Heart left ventricle (tissue), 16 donors: ENCODE data around the gene ASTN2. TPM values are rescaled to one million over a fixed set of nuclear protein-coding genes. Genes with fewer than 3 reads are reported as not detected.
"Not testable (repeated sequence)": the region's sequence is repeated elsewhere in the genome, so short reads cannot be mapped to it uniquely, and the experiment has no call there.

ENCODE experiments used
- ATAC-seq, 4 donors: fragments of 200-7000 bp; cut with Tn5 transposase; one replicate each; pipeline ENCODE4 v1.9.1; 2020 to 2022; ENCODE audit warnings: moderate library complexity in 4 of 4, mild to moderate bottlenecking in 3 of 4, moderate number of reproducible peaks in 1 of 4
- DNase-seq, 5 donors: peaks; one replicate each; pipeline ENCODE4 v3.0.0-alpha.2; 2020
- H3K27ac ChIP-seq, 12 donors: fragments of 200-600 bp; sonication (generic) in 4 of 12; one replicate each; pipeline versions ENCODE4 v1.5.0 to v1.8.0; 2016 to 2022; ENCODE audit warnings: mild to moderate bottlenecking in 2 of 12
- H3K27me3 ChIP-seq, 9 donors: fragments of 200-600 bp; sonication (generic) in 2 of 9; one replicate each; pipeline versions ENCODE4 v1.5.1 to v1.8.0; 2016 to 2022; ENCODE audit warnings: mild to moderate bottlenecking in 3 of 9
- H3K36me3 ChIP-seq, 9 donors: fragments of 200-600 bp; sonication (generic) in 2 of 9; one replicate each; pipeline versions ENCODE4 v1.5.0 to v1.8.0; 2018 to 2022; ENCODE audit warnings: mild to moderate bottlenecking in 2 of 9
- H3K4me1 ChIP-seq, 12 donors: fragments of 200-600 bp; sonication (generic) in 4 of 12; one replicate each; pipeline versions ENCODE4 v1.5.0 to v1.8.0; 2016 to 2022; ENCODE audit warnings: mild to moderate bottlenecking in 3 of 12
- H3K4me3 ChIP-seq, 12 donors: fragments of 200-600 bp; sonication (generic) in 4 of 12; one replicate each; pipeline versions ENCODE4 v1.5.0 to v1.8.0; 2017 to 2022; ENCODE audit warnings: mild to moderate bottlenecking in 9 of 12, moderate library complexity in 4 of 12
- H3K9me3 ChIP-seq, 12 donors: fragments of 200-600 bp; sonication (generic) in 4 of 12; one replicate each; pipeline versions ENCODE4 v1.5.0 to v1.8.0; 2016 to 2022; ENCODE audit warnings: mild to moderate bottlenecking in 1 of 12
- CTCF ChIP-seq, 12 donors: fragments of 200-600 bp; sonication (generic) in 4 of 12; IDR thresholded peaks; one replicate each; pipeline versions ENCODE4 v1.5.0 to v1.8.0; 2018 to 2022; ENCODE audit warnings: antibody characterized with exemption in 12 of 12, mild to moderate bottlenecking in 5 of 12
- POLR2A ChIP-seq, 2 donors: fragments of 450-650 bp; IDR thresholded peaks; one replicate each; pipeline ENCODE4 v1.6.1; 2017; ENCODE audit warnings: antibody characterized with exemption in 2 of 2, mild to moderate bottlenecking in 2 of 2, moderate library complexity in 2 of 2
- WGBS, 4 donors: extraction: QIAGEN DNeasy Blood & Tissue Kit in 2 of 4; methylation state at CpG; one replicate each; pipeline versions ENCODE4 v1.1.5 to v1.1.7; 2013 to 2018; 5-methylcytosine and 5-hydroxymethylcytosine counted together
- intact Hi-C, 10 donors: fragments of 100-400 bp; cut with DNase I; formaldehyde crosslinking; loops; one replicate each; pipeline versions ENCODE4 v1.11.1 to v1.14.2; 2022
- polyA plus RNA-seq, 2 donors: library from polyadenylated mRNA; stranded (reverse); fragments of 200-250 nt; gene quantifications; one replicate each; pipeline ENCODE4 v1.2.3, GENCODE V29; 2013
- total RNA-seq, 9 donors: library from RNA; depleted of rRNA in 2 of 9; stranded (reverse); fragments of >200 nt in 2 of 9; fragmentation: NEBNext Ultra II Directional in 3 of 9; extraction: Animal tissue kit (Norgen Biotek cat#: 25700) in 3 of 9; gene quantifications; one replicate each; pipeline versions ENCODE4 v1.1.0 to v1.2.4, GENCODE V29; 2016 to 2023
- donor health status: ischemic (EF 13 %, LVEDD 7.1; RV severe dilation, severe dysfunction).
- donor health status: healthy with polysubstance abuse.
- donor health status: DM: no; HTN: yes; CAD: no.
- donor health status: DM: no; HTN: no; CAD: no.
- donor health status: ischemic (EF 25% LVEDD 6.9; RV normal size, moderate dysfunction).
- donor health status: ischemic (EF 25% LVEDD 5.7; RV mildly dilated, moderate dysfunction).
- donor health status: healthy.
- donor health status: DM: yes; HTN: yes; CAD: no.
- donor health status: ischemic (EF 35%, LVEDD 5.7; RV mildly dilated, moderate dysfunction).
- donor health status: nonischemic (EF 11% LVEDD 7.7; RV severe dilation, severe dysfunction).
- donor health status: DM: yes; HTN: yes; CAD: no.
- donor health status: PGD.
- donor health status: ischemic (EF 29% LVEDD 5.4; RV normal size, mild dysfunction).
- donor health status: nonischemic (EF 23%, LVEDD 6.1; RV moderate dilation, normal function).

Gene ASTN2
- total and polyA plus RNA-seq, 11 donors: 2.5 to 6.0 (median 3.5) TPM

- ATAC-seq: no peak
- WGBS, 4 donors: 51 to 54% (median 52%) methylated on average over 2 of the region's 2 CpGs
- no peak for DNase-seq
- TF ChIP-seq CTCF (IDR thresholded peaks at IDR 0.05): no peak
- no peak for TF ChIP-seq POLR2A (IDR thresholded peaks at IDR 0.05)
- intact Hi-C loops: no loop called here
- Histone ChIP-seq H3K9me3 (no peaks in the 10 kb centered on the region), H3K36me3 (no peaks in the 10 kb centered on the region), H3K27me3 (peaks cover 0 to 13% (median 0%) of the 10 kb centered on the region in 9 donors), H3K4me1 (no peaks in the 10 kb centered on the region), H3K4me3 (no peak overlapping the region), H3K27ac (no peak overlapping the region)
Measured at GRCh38 chr9:116928289-116928688, 486.6 kb downstream of the ASTN2 start.

GRCh38 chr9:116927726-116928125 is 487.1 kb downstream of the ASTN2 start:
- peaks cover 0 to 13% (median 0%) of the 10 kb centered on the region in 9 donors for H3K27me3 ChIP-seq
- 52 to 59% (median 54%) methylated on average over 3 of the region's 3 CpGs for WGBS, 4 donors
- DNase-seq (no peak), ATAC-seq (no peak)
- no peak for TF ChIP-seq POLR2A (IDR thresholded peaks at IDR 0.05)
- TF ChIP-seq CTCF (IDR thresholded peaks at IDR 0.05): no peak
- no peaks in the 10 kb centered on the region for H3K9me3 ChIP-seq
- H3K4me1 ChIP-seq: no peaks in the 10 kb centered on the region
- H3K36me3 ChIP-seq: no peaks in the 10 kb centered on the region
- H3K27ac ChIP-seq: no peak overlapping the region
- intact Hi-C loops: no loop called here
- H3K4me3 ChIP-seq: no peak overlapping the region

- TF ChIP-seq POLR2A (IDR thresholded peaks at IDR 0.05) (no peak), CTCF (IDR thresholded peaks at IDR 0.05) (no peak)
- no peaks in the 10 kb centered on the region for H3K4me1 ChIP-seq
- H3K9me3 ChIP-seq: no peaks in the 10 kb centered on the region
- H3K36me3 ChIP-seq: no peaks in the 10 kb centered on the region
- no peak overlapping the region for H3K4me3 ChIP-seq
- ATAC-seq: no peak
- H3K27me3 ChIP-seq: peaks cover 0 to 4% (median 0%) of the 10 kb centered on the region in 9 donors
- intact Hi-C loops: no loop called here
- DNase-seq: no peak
- H3K27ac ChIP-seq: no peak overlapping the region
Measured at GRCh38 chr9:116925121-116925520, 489.7 kb downstream of the ASTN2 start.

- intact Hi-C loops: no loop called here
- Histone ChIP-seq H3K4me1 (no peaks in the 10 kb centered on the region), H3K4me3 (no peak overlapping the region), H3K27ac (no peak overlapping the region), H3K36me3 (no peaks in the 10 kb centered on the region), H3K27me3 (peaks cover 0 to 4% (median 0%) of the 10 kb centered on the region in 9 donors), H3K9me3 (no peaks in the 10 kb centered on the region)
- 75 to 83% (median 77%) methylated on average over 6 of the region's 6 CpGs for WGBS, 4 donors
- no peak for TF ChIP-seq CTCF (IDR thresholded peaks at IDR 0.05)
- TF ChIP-seq POLR2A (IDR thresholded peaks at IDR 0.05): no peak
- no peak for ATAC-seq
- DNase-seq: no peak
Measured at GRCh38 chr9:116924462-116925110, 490.3 kb downstream of the ASTN2 start.

GRCh38 chr9:116917895-116918508 is 496.9 kb downstream of the ASTN2 start:
- H3K27me3 ChIP-seq, H3K9me3 ChIP-seq, H3K36me3 ChIP-seq, intact Hi-C loops, ATAC-seq, H3K27ac ChIP-seq, DNase-seq, H3K4me3 ChIP-seq, H3K4me1 ChIP-seq: not testable (repeated sequence)
- 64 to 76% (median 70%) methylated on average over 3 of the region's 3 CpGs for WGBS, 4 donors
